Skeletal muscle tissue (tissue), 4 donors: ENCODE data around the gene ZNF606. TPM values are rescaled to one million over a fixed set of nuclear protein-coding genes. Genes with fewer than 3 reads are reported as not detected.

Experiments
- H3K27ac ChIP-seq: one replicate; pipeline ENCODE4 v1.7.0; 2013; ENCODE audit warnings: mild to moderate bottlenecking, low read depth, low read length, inconsistent platforms
- H3K27me3 ChIP-seq, 3 donors: one replicate each; pipeline ENCODE4 v1.7.0; 2013; ENCODE audit warnings: low read length in 3 of 3; ENCODE audit not compliant: control insufficient read depth in 3 of 3, insufficient read depth in 3 of 3
- H3K36me3 ChIP-seq, 3 donors: one replicate each; pipeline ENCODE4 v1.7.0; 2013; ENCODE audit warnings: low read length in 3 of 3; ENCODE audit not compliant: control insufficient read depth in 3 of 3, insufficient read depth in 3 of 3
- H3K4me1 ChIP-seq, 3 donors: one replicate each; pipeline ENCODE4 v1.7.0; 2013; ENCODE audit warnings: low read length in 3 of 3, mild to moderate bottlenecking in 3 of 3; ENCODE audit not compliant: control insufficient read depth in 3 of 3, insufficient read depth in 3 of 3
- H3K4me3 ChIP-seq, 3 donors: one replicate each; pipeline ENCODE4 v1.7.0; 2013; ENCODE audit warnings: low read length in 3 of 3
- H3K9ac ChIP-seq, 3 donors: one replicate each; pipeline ENCODE4 v1.7.0; 2013; ENCODE audit warnings: low read length in 3 of 3, mild to moderate bottlenecking in 3 of 3, moderate library complexity in 2 of 3, low read depth in 1 of 3
- H3K9me3 ChIP-seq, 3 donors: one replicate each; pipeline ENCODE4 v1.7.0; 2013; ENCODE audit warnings: low read length in 3 of 3; ENCODE audit not compliant: control insufficient read depth in 3 of 3
- total RNA-seq: library from RNA; depleted of rRNA; stranded (reverse); fragments of >200 nt; gene quantifications from one replicate; pipeline ENCODE4 v1.2.3, GENCODE V29; 2014
- donor health status: Osteomylitis.

The ZNF606 gene
- total RNA-seq, 1 donor from 2014 or later: 15.1 TPM

DNA sequence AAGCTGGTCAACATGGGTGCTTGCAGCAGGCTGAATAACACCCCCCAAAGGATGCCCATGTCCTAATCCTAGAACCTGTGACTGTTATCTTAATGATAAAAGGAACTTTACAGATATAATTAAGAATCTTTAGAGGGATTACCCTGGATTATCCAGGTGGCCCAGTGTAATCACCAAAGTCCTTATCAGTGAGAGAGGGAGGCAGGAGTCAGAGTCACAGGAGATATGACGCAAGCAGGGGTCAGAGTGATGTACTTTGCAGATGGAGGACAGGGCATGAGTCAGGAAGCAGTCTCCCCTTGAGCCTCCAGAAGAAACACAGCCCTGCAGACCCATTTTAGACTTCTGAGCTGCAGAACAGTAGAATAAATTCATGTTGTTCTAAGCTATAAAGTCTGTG lies 9.8 kb downstream of the ZNF606 start:
- Histone ChIP-seq H3K9me3 (peaks cover 42 to 48% (median 44%) of the 10 kb centered on the region in 3 donors), H3K36me3 (peaks cover 69 to 74% (median 70%) of the 10 kb centered on the region in 3 donors), H3K9ac (no peak overlapping the region), H3K4me1 (no peaks in the 10 kb centered on the region), H3K27ac (no peak overlapping the region), H3K27me3 (no peaks in the 10 kb centered on the region), H3K4me3 (peak overlapping the region in 1 of 3 donors; percentile 48)

DNA sequence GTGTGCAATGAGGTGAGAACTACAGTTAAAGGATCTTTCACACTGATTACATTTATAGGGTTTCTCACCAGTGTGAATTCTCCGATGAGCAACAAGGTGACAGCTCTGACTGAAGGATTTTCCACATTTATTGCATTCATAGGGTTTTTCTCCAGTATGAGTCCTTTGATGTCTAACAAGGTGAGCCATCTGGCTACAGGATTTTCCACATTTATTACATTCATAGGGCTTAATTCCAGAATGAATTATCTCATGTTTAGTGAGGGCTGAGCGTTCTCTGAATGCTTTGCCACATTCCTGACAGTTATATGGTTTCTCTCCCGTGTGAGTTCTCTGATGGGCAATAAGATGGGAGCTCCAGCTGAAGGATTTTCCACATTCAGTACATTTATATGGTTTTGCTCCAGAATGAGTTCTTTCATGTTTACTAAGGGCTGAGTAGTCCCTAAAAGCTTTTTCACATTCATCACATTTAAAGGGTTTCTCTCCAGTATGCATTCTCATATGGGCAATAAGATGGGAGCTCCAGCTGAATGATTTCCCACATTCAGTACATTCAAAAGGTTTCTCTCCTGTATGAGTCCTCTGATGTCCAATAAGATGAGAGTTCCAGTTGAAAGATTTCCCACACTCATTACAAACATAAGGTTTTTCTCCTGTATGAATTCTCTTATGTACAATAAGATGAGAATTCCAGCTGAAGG lies 23.9 kb downstream of the ZNF606 start:
- Histone ChIP-seq H3K36me3 (peaks cover 77 to 86% (median 85%) of the 10 kb centered on the region in 3 donors), H3K9ac (no peak overlapping the region), H3K27me3 (no peaks in the 10 kb centered on the region), H3K9me3 (peaks cover 62 to 87% (median 81%) of the 10 kb centered on the region in 3 donors), H3K4me3 (peak overlapping the region; percentile 8 to 46 (median 15)), H3K27ac (no peak overlapping the region), H3K4me1 (no peaks in the 10 kb centered on the region)

DNA sequence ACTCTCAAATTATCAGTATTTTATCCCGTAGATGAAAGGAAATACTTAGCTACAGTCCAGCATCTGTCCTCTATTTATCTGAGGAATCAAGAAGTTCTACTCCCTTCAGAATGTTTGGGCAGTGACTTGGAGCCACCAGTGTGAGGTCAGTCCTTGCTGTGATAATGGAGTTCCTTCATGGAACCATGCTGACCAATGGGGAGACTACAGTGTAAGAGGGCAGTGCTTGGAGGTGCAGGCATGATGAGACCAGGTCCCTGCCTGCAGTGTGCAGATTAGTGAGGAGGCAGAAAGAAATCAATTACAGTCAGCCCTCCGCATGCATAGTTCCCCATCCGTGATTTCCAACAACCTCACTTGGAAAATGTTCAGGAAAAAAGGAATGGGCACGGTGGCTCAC lies 28.2 kb downstream of the ZNF606 start, which contains the start of gene C19orf18:
Gene C19orf18 (minus strand): TSS at position 101 of the 400 bp plus-strand sequence. CDS start 102 bp downstream, outside the sequence.
- Histone ChIP-seq H3K4me1 (no peaks in the 10 kb centered on the region), H3K9ac (no peak within 1 kb of the TSS), H3K27ac (no peak within 1 kb of the TSS), H3K27me3 (no peaks in the 10 kb centered on the region), H3K9me3 (peaks cover 45 to 80% (median 73%) of the 10 kb centered on the region in 3 donors), H3K36me3 (peaks cover 45 to 65% (median 52%) of the 10 kb centered on the region in 3 donors), H3K4me3 (peak within 1 kb of the TSS in 1 of 3 donors; percentile 25)

DNA sequence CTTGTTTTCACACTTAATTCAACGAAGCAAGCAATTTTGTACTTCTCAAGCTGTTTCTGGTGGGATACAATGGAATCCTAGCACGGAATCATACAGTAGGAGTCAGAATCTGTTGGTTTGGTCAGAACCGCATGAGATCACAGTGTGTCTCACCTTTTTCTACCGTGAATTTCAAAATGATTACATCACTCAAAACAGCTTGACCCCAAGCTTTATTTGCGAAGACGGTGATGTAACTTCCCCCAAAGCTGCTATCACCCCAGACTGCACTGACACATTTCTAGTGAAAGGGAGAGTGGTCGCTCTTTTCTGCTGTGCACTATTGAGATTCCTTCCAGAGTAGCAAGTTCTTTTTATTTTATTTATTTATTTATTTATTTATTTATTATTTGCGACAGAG lies 37.9 kb downstream of the ZNF606 start:
- no peaks in the 10 kb centered on the region for H3K27me3 ChIP-seq
- no peak overlapping the region for H3K4me3 ChIP-seq
- no peak overlapping the region for H3K27ac ChIP-seq
- H3K9ac ChIP-seq: no peak overlapping the region
- H3K9me3 ChIP-seq: peaks cover 16 to 31% (median 28%) of the 10 kb centered on the region in 3 donors
- no peaks in the 10 kb centered on the region for H3K4me1 ChIP-seq
- peaks cover 8 to 15% (median 15%) of the 10 kb centered on the region in 3 donors for H3K36me3 ChIP-seq

DNA sequence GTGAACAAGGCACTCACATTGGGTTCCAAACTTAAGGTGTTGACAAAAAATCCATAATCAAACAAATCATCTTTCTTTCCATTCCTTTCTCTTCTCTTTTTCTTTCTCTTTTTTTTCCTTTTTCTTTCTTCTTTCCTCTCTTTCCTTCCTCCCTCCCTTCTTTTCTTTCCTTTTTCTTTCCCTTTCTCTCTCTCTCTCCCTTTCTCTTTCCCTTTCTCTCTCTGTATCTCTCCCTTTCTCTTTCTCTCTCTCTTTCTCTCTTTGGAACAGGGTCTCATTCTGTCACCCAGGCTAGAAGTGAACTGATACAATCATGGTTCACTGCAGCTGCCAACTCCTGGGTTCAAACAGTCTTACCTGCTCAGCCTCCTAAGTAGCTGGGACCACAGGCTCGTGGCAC lies 40.8 kb downstream of the ZNF606 start:
- Histone ChIP-seq H3K9me3 (peaks cover 14 to 28% (median 20%) of the 10 kb centered on the region in 3 donors), H3K9ac (no peak overlapping the region), H3K36me3 (peaks cover 6 to 8% (median 7%) of the 10 kb centered on the region in 3 donors), H3K4me1 (no peaks in the 10 kb centered on the region), H3K27ac (no peak overlapping the region), H3K27me3 (no peaks in the 10 kb centered on the region), H3K4me3 (no peak overlapping the region)

DNA sequence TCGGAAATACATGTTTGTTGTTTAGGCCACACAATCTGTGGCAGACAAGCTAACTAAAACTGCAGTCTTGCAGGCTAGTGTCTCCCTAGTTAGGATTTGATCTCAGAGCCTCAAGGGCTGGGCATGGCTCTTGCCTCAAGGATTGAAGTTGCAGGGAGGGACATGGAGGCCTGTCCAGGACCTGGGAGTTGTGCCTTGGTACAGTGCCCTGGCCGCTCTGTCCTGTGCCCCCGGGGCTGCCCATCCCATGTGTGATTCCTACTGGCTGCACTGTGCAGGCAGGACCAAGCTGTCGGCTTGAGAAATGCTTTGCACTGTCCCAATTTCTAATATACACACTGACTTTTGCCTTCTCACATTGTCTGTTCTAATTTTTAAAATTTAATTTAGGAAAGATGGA lies 47.6 kb downstream of the ZNF606 start:
- Histone ChIP-seq H3K4me1 (no peaks in the 10 kb centered on the region), H3K4me3 (no peak overlapping the region), H3K9me3 (peaks cover 14 to 29% (median 16%) of the 10 kb centered on the region in 3 donors), H3K9ac (no peak overlapping the region), H3K27me3 (no peaks in the 10 kb centered on the region), H3K27ac (no peak overlapping the region), H3K36me3 (peaks cover 2 to 4% (median 3%) of the 10 kb centered on the region in 3 donors)

DNA sequence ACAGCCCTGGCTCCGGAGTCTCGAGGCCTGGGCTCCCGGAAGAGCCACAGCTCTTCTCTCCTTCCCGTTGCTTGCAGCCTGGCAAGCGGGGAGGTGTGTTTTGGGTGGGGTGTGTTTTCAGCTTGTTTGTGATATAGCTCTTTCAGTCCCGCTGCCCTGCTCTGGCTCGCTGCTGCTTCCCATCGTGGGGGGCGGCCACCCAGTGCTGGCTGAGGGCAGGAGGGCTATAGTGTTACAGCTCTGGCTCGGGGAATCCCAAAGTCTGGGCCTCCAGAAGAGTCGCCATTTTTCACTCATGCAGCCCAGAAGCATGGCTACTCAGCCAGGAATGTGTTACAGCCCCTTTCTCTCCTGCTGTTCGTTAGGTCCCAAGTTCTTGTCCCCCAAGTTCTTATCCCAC lies 52.9 kb downstream of the ZNF606 start:
- peaks cover 3 to 7% (median 4%) of the 10 kb centered on the region in 3 donors for H3K36me3 ChIP-seq
- peaks cover 9 to 15% (median 10%) of the 10 kb centered on the region in 3 donors for H3K4me1 ChIP-seq
- no peak overlapping the region for H3K9ac ChIP-seq
- no peaks in the 10 kb centered on the region for H3K27me3 ChIP-seq
- no peak overlapping the region for H3K27ac ChIP-seq
- H3K9me3 ChIP-seq: peaks cover 5 to 23% (median 18%) of the 10 kb centered on the region in 3 donors
- no peak overlapping the region for H3K4me3 ChIP-seq

DNA sequence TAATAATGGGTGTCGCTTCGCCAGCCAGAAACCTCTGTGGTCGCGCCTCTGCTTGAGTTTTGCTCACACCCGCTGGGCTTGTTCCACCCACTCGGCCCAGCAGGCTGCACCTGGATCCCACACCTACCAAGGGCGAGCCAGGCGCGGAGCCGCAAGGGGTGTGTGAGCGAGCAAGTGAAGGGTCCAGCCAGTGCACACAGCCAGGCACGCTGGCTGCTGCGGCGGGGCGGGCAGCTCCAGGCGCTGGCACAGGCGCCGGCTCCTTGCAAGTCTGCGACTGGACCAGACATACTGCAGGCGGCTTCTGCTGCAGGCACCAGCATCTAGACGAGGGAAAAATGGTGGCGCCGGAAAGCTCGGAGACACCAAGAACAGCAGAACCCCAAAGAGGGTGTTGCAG lies 53.3 kb downstream of the ZNF606 start:
- Histone ChIP-seq H3K4me1 (peaks cover 9 to 15% (median 10%) of the 10 kb centered on the region in 3 donors), H3K9ac (no peak overlapping the region), H3K4me3 (no peak overlapping the region), H3K27me3 (no peaks in the 10 kb centered on the region), H3K36me3 (peaks cover 5 to 8% (median 5%) of the 10 kb centered on the region in 3 donors), H3K9me3 (peaks cover 5 to 20% (median 18%) of the 10 kb centered on the region in 3 donors), H3K27ac (no peak overlapping the region)

DNA sequence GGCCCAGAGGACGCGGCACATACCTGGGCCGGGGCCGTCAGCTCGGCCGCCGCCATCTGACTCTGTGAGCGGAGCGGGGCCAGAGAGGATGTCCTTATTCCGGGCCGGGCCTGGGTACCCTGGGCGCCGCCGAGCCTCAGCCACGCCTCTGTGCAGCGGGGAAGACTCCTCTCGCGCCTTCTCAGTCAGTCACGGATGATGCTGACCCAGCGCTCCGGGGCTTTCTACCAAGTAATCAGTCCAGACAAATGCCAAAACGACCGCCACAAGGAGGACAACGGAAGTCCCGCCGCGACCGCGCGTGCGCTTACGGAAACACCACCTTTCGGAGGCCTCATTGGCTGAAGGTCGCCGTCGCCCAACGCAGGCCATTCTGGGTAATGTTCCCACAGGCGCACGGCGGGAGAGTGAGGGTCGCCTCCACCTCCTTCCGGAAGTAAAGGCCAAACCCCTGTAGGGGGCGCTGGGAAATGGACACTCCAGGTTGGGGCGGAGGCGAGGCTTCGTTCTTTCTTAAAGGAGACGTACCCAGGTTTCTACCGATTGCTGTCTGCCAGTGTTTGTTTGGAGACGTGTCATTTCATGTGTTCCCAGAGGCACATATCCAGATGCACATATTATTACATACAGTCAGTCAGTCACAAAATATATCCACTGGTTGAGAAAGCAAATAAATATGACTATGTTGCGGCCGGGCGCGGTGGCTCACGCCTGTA lies 55.0 kb downstream of the ZNF606 start, which contains the start of gene ZNF256:
Gene ZNF256 (minus strand): TSS at position 288 of the 716 bp plus-strand sequence. CDS start 232 bp downstream, at position 56.
- Histone ChIP-seq H3K9ac (peak within 1 kb of the TSS; percentile 88 to 91 (median 90)), H3K27ac (peak within 1 kb of the TSS; percentile 85), H3K9me3 (peaks cover 11 to 27% (median 23%) of the 10 kb centered on the region in 3 donors), H3K27me3 (no peaks in the 10 kb centered on the region), H3K36me3 (peaks cover 19 to 23% (median 21%) of the 10 kb centered on the region in 3 donors), H3K4me1 (peaks cover 9 to 15% (median 10%) of the 10 kb centered on the region in 3 donors), H3K4me3 (peak within 1 kb of the TSS; percentile 91 to 97 (median 92))
